ENCODE results near the gene EIF4ENIF1. TPM values are rescaled to one million over a fixed set of nuclear protein-coding genes. Genes with fewer than 3 reads are reported as not detected.

EIF4ENIF1 gene
- total and polyA plus RNA-seq, 9 of the 15 experiments (the other 6 are each of a cell fraction or from before 2014, with no cell fraction given) = 2.5 to 24.9 (median 15.8) TPM

GRCh38 chr22:31425331-31426050, 64.2 kb downstream of the EIF4ENIF1 start:
- FAIRE-seq = no peak
- intact Hi-C loops (cut with micrococcal nuclease) (no loop called here), in situ Hi-C loops (cut with MboI) (no loop called here)
- H3K4me3 ChIP-seq = no peak overlapping the region
- 98% methylated on average over 8 of the region's 9 CpGs for WGBS (ENCODE audit: insufficient coverage, low coverage, missing lambda C conversion rate)
- no TSS peak for BruUV-seq (replicated peaks)
- H3K9me3 ChIP-seq (replicated peaks; ENCODE audit: control insufficient read depth, insufficient read depth, low read depth, low read length) = no peaks in the 10 kb centered on the region
- no peaks in the 10 kb centered on the region for H3K9me1 ChIP-seq (ENCODE audit: control insufficient read depth, insufficient read depth, low read length)
- ChIA-PET POLR2A (interaction anchor here (0.6 kb wide), 1 partner anchor 57 kb away, joined by 5 read pairs; no protein-coding TSS in a partner anchor), CTCF (ENCODE audit: low intra/inter-chr PET ratio) (no interaction called here)
- no peak overlapping the region for H3K4me2 ChIP-seq (ENCODE audit: insufficient read depth, low read length)
- TF ChIP-seq ZNF589 (CRISPR knock-in tag; IDR thresholded peaks at IDR 0.05; ENCODE audit: low read depth) (no peak), CCNT2 (IDR thresholded peaks at IDR 0.05; ENCODE audit: borderline replicate concordance, extremely low read depth, insufficient read length, low read depth, low read length) (no peak), SIN3A (IDR thresholded peaks at IDR 0.05; ENCODE audit: borderline replicate concordance in 2 of 2, control insufficient read depth in 1 of 2, low read depth in 2 of 2, low read length in 2 of 2) (no peak), ELF2 (CRISPR knock-in tag; IDR thresholded peaks at IDR 0.05) (no peak), KLF1 (tag; IDR thresholded peaks at IDR 0.05) (no peak), KAT7 (CRISPR knock-in tag; IDR thresholded peaks at IDR 0.05; ENCODE audit: borderline replicate concordance) (no peak), UBTF (IDR thresholded peaks at IDR 0.05; ENCODE audit: borderline replicate concordance in 1 of 2, low read depth in 2 of 2, low read length in 2 of 2) (no peak), ZSCAN29 (IDR thresholded peaks at IDR 0.05) (no peak), E4F1 (CRISPR knock-in tag; IDR thresholded peaks at IDR 0.05; ENCODE audit: borderline replicate concordance) (no peak), NUFIP1 (IDR thresholded peaks at IDR 0.05; ENCODE audit: partially characterized antibody) (no peak), MAFK (IDR thresholded peaks at IDR 0.05; ENCODE audit: low read length) (no peak)
- H3K4me1 ChIP-seq (replicated peaks in 1 of 2; ENCODE audit: control insufficient read depth in 2 of 2, insufficient read depth in 2 of 2, low read length in 2 of 2) = no peaks in the 10 kb centered on the region
- DNase-seq (ENCODE audit: extremely low read depth in 1 of 4, low spot score in 3 of 4) = no peak
- H2AFZ ChIP-seq (ENCODE audit: low read depth, low read length) = no peak overlapping the region
- H3K27me3 ChIP-seq (ENCODE audit: control insufficient read depth in 2 of 2, insufficient read depth in 2 of 2, low read length in 2 of 2) = no peaks in the 10 kb centered on the region
- no peak overlapping the region for H3K27ac ChIP-seq (ENCODE audit: extremely low read depth, low read depth, low read length)
- ATAC-seq = no peak
- H3K9ac ChIP-seq (ENCODE audit: insufficient read depth in 1 of 2, low read depth in 2 of 2, low read length in 2 of 2) = no peak overlapping the region
- H4K20me1 ChIP-seq (replicated peaks; ENCODE audit: control insufficient read depth, insufficient read depth, low read length) = no peaks in the 10 kb centered on the region
- peaks cover 74% of the 10 kb centered on the region for H3K36me3 ChIP-seq (ENCODE audit: control insufficient read depth, insufficient read depth, low read length)
- H3K79me2 ChIP-seq (ENCODE audit: control insufficient read depth, insufficient read depth, low read length) = no peaks in the 10 kb centered on the region
